Measurements from ENCODE around the gene BRAT1.

The BRAT1 gene

DNA sequence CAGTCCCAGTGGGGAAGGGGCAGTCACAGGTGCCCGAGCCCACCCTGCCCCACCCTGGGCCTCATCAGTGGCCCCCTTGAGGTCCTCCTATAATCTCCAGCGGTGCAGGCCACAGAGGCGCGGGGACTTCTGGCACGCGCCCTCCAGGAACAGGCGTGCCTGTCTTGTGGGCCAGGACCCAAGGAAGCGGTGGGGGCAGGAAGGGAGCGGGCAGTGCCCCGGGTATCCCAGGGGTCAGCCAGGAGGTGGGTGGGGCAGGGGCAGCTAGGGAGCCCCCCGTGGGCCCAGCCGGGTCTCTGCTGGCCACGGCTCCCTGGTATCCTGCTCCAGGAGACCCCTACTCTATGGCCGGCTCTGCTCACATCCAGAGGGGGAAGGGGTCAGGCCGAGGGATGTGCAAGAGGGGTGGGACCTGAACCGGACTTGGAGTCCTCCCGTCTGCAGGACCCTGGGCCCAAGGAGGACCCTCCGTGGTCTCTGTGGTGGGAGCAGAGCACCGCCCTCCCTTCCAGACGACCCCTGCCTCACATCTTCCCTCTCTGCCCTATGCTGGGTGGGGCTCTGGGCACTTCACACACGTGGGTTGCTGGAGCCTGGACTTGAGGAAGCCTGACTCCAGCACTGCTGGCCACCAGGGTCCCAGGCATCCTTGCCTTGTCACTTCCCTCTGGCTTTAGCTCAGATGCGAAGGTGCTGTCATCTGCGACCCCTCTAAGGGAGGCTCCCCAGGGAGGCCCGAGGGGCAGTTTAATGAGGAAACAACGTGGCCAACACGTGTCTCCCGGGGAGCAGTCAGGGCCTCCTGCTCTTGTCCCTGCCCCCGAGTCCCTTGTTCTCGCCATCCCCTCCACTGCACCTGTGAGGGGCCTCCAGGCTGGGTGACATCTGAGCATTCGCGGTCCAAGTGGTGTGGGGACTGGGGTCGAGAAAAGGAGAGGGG lies 60.9 kb downstream of the BRAT1 start:
- TF ChIP-seq, protein P1, sequence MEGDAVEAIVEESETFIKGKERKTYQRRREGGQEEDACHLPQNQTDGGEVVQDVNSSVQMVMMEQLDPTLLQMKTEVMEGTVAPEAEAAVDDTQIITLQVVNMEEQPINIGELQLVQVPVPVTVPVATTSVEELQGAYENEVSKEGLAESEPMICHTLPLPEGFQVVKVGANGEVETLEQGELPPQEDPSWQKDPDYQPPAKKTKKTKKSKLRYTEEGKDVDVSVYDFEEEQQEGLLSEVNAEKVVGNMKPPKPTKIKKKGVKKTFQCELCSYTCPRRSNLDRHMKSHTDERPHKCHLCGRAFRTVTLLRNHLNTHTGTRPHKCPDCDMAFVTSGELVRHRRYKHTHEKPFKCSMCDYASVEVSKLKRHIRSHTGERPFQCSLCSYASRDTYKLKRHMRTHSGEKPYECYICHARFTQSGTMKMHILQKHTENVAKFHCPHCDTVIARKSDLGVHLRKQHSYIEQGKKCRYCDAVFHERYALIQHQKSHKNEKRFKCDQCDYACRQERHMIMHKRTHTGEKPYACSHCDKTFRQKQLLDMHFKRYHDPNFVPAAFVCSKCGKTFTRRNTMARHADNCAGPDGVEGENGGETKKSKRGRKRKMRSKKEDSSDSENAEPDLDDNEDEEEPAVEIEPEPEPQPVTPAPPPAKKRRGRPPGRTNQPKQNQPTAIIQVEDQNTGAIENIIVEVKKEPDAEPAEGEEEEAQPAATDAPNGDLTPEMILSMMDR (IDR thresholded peaks at IDR 0.05), result no peak
- no peak for DNase-seq (ENCODE audit: low spot score)
- no peak overlapping the region for H3K27ac ChIP-seq
- no peak overlapping the region for H3K4me3 ChIP-seq

DNA sequence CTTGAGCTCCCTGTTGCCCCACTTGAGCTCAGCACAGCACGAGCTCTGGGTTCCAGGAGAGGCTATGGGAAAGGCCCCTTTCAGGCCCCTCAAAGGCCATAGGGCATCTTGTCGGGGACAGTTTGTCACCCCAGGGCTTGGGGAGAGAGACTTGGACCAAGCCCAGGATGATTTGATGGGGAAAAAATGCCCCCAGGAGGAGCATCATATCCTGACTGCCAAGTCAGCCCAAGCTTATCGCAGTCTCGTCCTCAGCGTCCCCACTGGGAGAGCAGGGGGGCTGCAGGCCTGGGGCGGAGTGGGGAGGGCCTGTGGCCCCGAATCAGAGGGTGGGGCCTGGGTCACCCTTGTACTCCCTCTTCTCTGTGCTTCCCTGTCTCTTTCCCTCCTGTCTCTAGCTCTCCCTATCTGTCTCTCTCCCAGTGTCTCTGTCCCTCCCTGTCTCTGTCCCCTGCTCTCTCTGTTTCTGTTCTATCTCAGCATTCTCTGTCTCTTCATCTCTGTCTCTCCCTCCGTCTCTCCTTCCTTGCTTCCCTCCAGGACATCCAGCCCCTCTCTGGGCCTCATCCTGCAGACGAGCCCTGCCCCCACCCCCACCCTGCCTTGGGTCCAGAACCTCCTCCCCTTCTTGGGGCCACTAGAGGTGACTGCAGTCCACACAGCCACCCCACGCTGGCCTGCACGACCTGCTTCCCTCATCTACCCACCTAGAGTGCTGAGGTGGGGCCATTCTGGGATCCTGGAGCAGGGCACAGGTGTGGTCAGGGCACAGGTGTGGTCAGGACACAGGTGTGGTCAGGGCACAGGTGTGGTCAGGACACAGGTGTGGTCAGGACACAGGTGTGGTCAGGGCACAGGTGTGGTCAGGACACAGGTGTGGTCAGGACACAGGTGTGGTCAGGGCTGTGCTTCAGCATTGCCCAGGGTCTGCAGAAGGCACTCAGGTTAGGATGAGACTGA lies 61.8 kb downstream of the BRAT1 start:
- H3K4me3 ChIP-seq, result no peak overlapping the region
- TF ChIP-seq, protein P1 (IDR thresholded peaks at IDR 0.05), result no peak
- no peak overlapping the region for H3K27ac ChIP-seq
- DNase-seq (ENCODE audit: low spot score), result no peak

DNA sequence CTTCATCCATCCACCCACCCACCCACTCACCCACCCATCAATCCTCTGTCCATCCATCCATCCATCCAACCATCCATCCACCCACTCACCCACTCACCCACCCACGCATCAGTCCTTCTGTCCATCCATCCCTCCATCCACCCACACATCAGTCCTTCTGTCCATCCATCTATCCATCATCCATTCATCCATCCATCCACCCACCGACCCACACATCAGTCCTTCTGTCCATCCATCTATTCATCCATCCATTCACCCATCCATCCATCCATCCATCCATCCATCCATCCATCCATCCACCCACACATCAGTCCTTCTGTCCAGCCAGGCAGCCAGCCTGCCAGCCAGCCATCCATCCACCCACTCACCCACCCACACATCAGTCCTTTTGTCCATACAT lies 63.3 kb downstream of the BRAT1 start:
- TF ChIP-seq, protein P1 (IDR thresholded peaks at IDR 0.05), result no peak
- no peak overlapping the region for H3K27ac ChIP-seq
- no peak overlapping the region for H3K4me3 ChIP-seq
- DNase-seq (ENCODE audit: low spot score), result no peak

DNA sequence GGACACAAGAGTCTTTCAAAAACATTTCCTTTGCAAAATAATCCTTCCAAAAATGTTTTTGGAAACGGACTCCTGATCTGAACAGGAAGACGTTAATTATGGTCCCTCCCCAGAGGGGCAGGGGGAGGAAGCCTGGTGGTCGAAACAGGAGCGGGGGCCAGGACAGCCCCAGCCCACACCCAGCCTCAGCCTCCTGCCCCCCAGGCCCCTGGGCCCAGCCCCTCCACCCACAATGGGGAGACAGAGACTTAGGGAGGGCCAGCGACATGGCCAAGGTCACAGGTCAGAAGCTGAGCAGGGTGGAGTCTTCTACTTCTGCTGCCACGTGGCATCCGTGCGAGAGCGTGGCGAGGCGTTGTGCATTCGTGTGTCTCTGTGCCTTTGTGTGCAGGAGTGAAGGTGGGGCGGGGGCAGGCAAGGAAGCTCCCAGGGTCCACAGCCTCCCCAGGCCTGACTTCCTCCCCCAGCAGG lies 65.1 kb downstream of the BRAT1 start:
- Histone ChIP-seq H3K27ac (peak overlapping the region in 1 of 2 donors; percentile 73), H3K4me3 (no peak overlapping the region)
- DNase-seq (ENCODE audit: low spot score), result no peak
- TF ChIP-seq, protein P1 (IDR thresholded peaks at IDR 0.05), result no peak

DNA sequence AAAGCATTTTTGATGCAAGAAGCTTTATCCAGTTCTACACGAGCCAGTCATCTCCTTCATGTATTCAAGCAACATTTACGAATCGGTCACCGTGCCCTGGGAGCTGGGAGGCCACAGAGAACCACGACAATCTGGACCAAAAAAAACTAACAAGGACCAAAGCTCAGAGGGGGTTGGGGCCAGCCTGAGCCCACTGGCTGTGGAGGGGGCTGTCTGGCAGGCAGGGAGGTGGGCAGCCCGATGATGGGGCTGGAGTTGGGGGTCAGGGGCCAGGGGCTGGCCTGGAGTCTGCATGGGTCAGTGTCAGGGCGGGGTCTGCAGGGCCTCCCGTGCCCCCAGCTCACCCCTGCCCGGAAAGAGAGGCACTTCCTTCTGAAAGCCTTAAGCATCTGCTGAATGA lies 66.6 kb downstream of the BRAT1 start:
- TF ChIP-seq, protein P1 (IDR thresholded peaks at IDR 0.05), result no peak
- Histone ChIP-seq H3K4me3 (peak overlapping the region; percentile 14), H3K27ac (peak overlapping the region; percentile 10 to 77)
- DNase-seq (ENCODE audit: low spot score), result no peak

DNA sequence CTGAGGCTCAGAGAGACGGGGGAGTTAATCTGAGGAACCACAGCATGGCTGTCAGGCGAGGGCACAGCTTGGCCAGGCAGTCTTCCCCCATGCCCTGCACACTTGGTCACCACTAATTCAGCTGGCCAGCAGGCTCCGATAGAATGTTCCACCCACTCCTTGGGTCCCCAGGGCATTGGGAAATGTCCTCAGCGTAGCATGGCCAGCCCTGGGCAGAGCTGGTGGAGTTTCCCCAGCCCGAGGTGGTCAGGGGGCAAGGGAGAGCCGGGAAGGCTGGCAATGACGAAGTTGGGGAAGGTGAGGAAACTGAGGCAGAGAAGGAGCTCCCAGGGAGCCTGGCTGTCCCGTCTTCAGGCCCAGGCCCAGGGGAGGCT lies 67.1 kb downstream of the BRAT1 start:
- Histone ChIP-seq H3K27ac (peak overlapping the region; percentile 10 to 77), H3K4me3 (peak overlapping the region; percentile 14)
- peak; percentile 92 for DNase-seq (ENCODE audit: low spot score)
- TF ChIP-seq, protein P1 (IDR thresholded peaks at IDR 0.05), result no peak

Measured in coronary artery (tissue), 2 donors.